Mesothelial cell of epicardium (in vitro differentiated cells): ENCODE results near the gene NME7. TPM values are rescaled to one million over a fixed set of nuclear protein-coding genes. Genes with fewer than 3 reads are reported as not detected.
A peak's percentile ranks its signal among the peaks of the same experiment; 100 is the strongest.

Source experiments
- DNase-seq, 2 experiments: peaks; one replicate each; pipeline ENCODE4 v3.0.0; 2021; ENCODE audit warnings: low spot score in 2 of 2; ENCODE audit not compliant: unreplicated experiment in 2 of 2
- H3K27ac Mint-ChIP-seq: 2 replicates; pipeline ENCODE4 v1.8.0; 2021; ENCODE audit warnings: mixed read lengths
- H3K27me3 Mint-ChIP-seq: 2 replicates; pipeline ENCODE4 v1.8.0; 2021; ENCODE audit warnings: low read depth, mixed read lengths
- H3K36me3 Mint-ChIP-seq: 2 replicates; pipeline ENCODE4 v1.8.0; 2021; ENCODE audit warnings: mixed read lengths
- H3K4me1 Mint-ChIP-seq: 2 replicates; pipeline ENCODE4 v1.8.0; 2021; ENCODE audit warnings: mixed read lengths
- H3K4me3 Mint-ChIP-seq: 2 replicates; pipeline ENCODE4 v1.8.0; 2021; ENCODE audit warnings: mild to moderate bottlenecking, moderate library complexity, mixed read lengths
- H3K9me3 Mint-ChIP-seq: 2 replicates; pipeline ENCODE4 v1.8.0; 2021; ENCODE audit warnings: mixed read lengths
- total RNA-seq: library from RNA; stranded (reverse); gene quantifications from 3 replicates; pipeline ENCODE4 v1.2.1, GENCODE V29; 2021
- TF ChIP-seq, protein P1 (sequence below): fragments of 200-600 bp; sonication (generic); IDR thresholded peaks from one replicate; pipeline ENCODE4 v1.5.0; 2021; ENCODE audit warnings: antibody characterized with exemption; ENCODE audit not compliant: unreplicated experiment

Gene NME7
- total RNA-seq, 1 donor from 2014 or later = 28.9 TPM

DNA sequence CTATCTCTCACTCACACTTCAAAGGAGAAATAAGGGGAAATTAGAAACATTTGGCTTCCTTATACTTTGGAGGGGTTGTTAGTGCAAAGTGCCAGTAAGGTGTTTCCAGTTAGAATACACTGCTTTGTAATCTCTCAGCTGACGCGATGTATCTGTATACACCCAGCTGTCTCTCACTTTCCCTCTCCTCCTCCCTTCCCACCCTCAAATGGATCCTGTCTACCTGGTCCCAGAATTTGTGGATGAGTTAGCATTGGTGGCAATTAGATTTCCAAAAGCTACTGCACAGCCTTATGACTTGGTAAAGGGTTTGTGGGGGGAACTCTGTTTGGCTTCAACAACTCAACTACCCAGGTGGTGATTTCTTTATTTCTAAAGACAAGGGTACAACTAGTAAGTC, 250.6 kb downstream of the NME7 start:
- no peak for DNase-seq
- Mint-ChIP-seq H3K27ac (peak overlapping the region; percentile 94), H3K4me1 (peaks cover 62% of the 10 kb centered on the region), H3K4me3 (no peak overlapping the region), H3K36me3 (peaks cover 16% of the 10 kb centered on the region), H3K27me3 (no peaks in the 10 kb centered on the region), H3K9me3 (no peaks in the 10 kb centered on the region)
- TF ChIP-seq, protein P1, sequence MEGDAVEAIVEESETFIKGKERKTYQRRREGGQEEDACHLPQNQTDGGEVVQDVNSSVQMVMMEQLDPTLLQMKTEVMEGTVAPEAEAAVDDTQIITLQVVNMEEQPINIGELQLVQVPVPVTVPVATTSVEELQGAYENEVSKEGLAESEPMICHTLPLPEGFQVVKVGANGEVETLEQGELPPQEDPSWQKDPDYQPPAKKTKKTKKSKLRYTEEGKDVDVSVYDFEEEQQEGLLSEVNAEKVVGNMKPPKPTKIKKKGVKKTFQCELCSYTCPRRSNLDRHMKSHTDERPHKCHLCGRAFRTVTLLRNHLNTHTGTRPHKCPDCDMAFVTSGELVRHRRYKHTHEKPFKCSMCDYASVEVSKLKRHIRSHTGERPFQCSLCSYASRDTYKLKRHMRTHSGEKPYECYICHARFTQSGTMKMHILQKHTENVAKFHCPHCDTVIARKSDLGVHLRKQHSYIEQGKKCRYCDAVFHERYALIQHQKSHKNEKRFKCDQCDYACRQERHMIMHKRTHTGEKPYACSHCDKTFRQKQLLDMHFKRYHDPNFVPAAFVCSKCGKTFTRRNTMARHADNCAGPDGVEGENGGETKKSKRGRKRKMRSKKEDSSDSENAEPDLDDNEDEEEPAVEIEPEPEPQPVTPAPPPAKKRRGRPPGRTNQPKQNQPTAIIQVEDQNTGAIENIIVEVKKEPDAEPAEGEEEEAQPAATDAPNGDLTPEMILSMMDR = no peak

DNA sequence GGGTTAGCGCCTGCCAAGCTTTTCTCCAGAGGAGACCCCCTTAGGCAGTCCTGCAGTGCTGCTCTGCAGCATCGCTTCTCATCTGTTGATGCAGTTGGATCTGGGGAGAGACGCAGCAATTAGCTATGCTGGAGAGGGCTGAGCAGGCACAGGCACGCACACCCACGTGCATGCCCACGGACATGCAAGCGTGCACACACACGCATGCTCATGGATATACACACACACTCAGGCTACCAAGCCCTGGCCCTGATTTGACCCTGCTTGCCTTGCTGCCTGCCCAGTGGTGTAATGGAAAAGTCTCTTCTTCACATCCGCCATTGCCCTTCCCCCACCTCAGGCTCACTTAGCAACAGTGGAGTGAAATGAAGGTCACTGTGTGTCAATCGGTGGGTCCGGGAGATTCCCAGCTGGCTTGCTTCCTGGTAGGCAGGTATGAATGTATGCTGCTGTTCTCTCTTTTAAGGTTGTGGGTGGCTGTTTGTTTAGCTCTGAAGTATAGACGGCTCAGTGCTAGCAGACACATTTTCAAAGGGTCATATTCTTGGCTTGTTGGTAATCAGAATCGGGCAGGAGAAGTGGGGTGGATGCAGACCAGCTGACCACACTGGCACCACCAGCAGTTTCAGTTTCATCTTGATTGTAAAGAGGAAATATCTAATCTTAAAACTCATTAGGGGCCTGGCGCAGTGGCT, 251.6 kb downstream of the NME7 start:
- Mint-ChIP-seq H3K36me3 (peaks cover 12% of the 10 kb centered on the region), H3K4me1 (peaks cover 70% of the 10 kb centered on the region), H3K4me3 (peak overlapping the region; percentile 36), H3K9me3 (no peaks in the 10 kb centered on the region), H3K27me3 (no peaks in the 10 kb centered on the region), H3K27ac (peak overlapping the region; percentile 94)
- peak in 1 of 2 experiments; percentile 45 for DNase-seq
- TF ChIP-seq, protein P1 = no peak

DNA sequence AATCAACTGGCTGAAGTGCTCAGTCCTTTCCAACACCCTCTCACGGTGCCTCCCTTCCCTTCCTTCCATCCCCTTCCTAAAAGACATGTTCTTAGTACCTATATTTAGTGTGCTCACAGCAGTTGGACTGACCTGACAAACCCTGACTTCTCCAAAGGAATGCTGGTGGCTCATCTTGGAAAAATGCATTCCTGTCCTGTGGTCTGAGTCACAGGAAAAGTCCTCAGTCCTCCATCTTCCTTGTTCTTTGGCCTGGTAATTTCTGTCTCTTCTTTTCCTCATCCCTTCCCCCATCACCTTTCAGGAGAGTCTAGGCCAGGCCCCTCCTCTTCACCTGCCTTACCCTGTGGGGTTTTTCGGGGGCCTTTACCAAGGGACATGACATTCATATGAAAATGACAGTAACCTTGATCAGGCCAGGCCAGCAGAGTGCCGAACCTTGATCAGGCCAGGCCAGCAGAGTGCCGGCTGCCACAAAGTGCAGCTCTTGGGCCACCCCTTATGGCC, 253.9 kb downstream of the NME7 start:
- TF ChIP-seq, protein P1 = no peak
- Mint-ChIP-seq H3K36me3 (peaks cover 12% of the 10 kb centered on the region), H3K4me3 (no peak overlapping the region), H3K4me1 (peaks cover 74% of the 10 kb centered on the region), H3K27me3 (no peaks in the 10 kb centered on the region), H3K9me3 (no peaks in the 10 kb centered on the region), H3K27ac (peak overlapping the region; percentile 89)
- no peak for DNase-seq

DNA sequence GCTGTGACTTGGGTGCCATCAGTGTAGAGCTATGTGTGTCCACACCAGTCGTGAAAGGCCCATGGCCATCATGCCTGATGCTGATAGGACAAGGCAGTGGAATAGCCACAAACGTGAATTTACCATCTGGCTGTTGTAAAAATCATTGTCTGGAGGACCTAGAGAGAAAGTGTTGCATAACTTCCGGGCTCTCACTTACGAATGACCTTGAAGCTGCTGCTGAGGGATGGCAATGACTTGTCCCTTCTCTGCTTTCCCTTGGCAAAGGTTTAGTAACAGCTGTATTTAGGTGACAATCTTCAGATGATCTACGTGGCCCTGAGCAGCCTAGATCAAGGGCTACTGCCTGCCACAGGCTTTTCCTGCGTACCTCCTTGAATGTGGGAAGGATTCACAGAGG, 255.4 kb downstream of the NME7 start:
- peak overlapping the region; percentile 35 for H3K4me3 Mint-ChIP-seq

DNA sequence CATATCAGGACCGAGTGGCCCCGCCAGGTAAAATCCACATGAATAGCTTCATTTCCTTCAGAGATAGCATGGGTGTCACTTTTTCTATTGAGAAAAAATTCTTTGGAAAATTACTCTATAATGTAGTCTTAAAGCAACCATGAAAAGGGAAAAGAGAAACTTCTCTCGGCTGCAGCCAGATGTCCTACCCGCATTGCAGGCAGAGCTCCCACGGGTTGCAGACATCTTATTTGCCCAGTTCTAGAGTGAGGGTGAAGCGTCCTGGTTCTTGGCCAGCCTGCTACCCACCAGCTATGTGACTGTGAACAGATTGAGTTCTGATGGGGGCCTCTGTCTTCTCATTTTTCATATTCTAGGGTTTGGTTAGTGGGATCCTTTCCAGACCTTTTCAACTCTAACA, 256.1 kb downstream of the NME7 start:
- Mint-ChIP-seq H3K27me3 (no peaks in the 10 kb centered on the region), H3K36me3 (peaks cover 12% of the 10 kb centered on the region), H3K4me1 (peaks cover 73% of the 10 kb centered on the region), H3K27ac (peak overlapping the region; percentile 90), H3K9me3 (no peaks in the 10 kb centered on the region), H3K4me3 (no peak overlapping the region)
- no peak for DNase-seq
- TF ChIP-seq, protein P1 = no peak

More for the DNA sequence above, 255.4 kb downstream of the NME7 start:
- no peaks in the 10 kb centered on the region for H3K27me3 Mint-ChIP-seq
- peaks cover 78% of the 10 kb centered on the region for H3K4me1 Mint-ChIP-seq
- DNase-seq = no peak
- TF ChIP-seq, protein P1 = no peak
- no peaks in the 10 kb centered on the region for H3K9me3 Mint-ChIP-seq
- H3K36me3 Mint-ChIP-seq = peaks cover 12% of the 10 kb centered on the region
- H3K27ac Mint-ChIP-seq = peak overlapping the region; percentile 82
